GM21723 (cell line): ENCODE data around the gene GINS1.
"Not testable (repeated sequence)": the region's sequence is repeated elsewhere in the genome, so short reads cannot be mapped to it uniquely, and the experiment has no call there.

Experiments
- ATAC-seq: cut with Tn5 transposase; IDR thresholded peaks from one replicate; pipeline ENCODE4 v1.9.1; 2021; ENCODE audit warnings: mild to moderate bottlenecking, moderate library complexity; ENCODE audit not compliant: unreplicated experiment

Gene GINS1

DNA sequence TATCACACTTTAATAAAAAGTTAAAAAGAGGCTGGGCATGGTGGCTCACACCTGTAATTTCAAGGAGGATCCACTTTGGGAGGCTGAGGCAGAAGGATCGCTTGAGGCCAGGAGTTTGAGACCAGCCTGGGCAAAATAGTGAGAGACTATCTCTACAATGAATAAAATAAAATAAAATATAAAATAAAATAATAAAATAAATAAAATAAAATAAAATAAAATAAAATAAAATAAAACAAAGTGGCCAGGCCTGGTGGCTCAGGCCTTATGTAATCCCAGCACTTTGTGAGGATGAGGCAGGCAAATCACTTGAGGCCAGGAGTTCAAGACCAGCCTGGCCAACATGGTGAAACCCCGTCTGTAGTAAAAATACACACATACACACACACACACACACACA lies 65.8 kb downstream of the GINS1 start:
- ATAC-seq, result not testable (repeated sequence)

- no peak for ATAC-seq
These were observed 68.9 kb downstream of the GINS1 start for GRCh38 chr20:25476106-25477013.

DNA sequence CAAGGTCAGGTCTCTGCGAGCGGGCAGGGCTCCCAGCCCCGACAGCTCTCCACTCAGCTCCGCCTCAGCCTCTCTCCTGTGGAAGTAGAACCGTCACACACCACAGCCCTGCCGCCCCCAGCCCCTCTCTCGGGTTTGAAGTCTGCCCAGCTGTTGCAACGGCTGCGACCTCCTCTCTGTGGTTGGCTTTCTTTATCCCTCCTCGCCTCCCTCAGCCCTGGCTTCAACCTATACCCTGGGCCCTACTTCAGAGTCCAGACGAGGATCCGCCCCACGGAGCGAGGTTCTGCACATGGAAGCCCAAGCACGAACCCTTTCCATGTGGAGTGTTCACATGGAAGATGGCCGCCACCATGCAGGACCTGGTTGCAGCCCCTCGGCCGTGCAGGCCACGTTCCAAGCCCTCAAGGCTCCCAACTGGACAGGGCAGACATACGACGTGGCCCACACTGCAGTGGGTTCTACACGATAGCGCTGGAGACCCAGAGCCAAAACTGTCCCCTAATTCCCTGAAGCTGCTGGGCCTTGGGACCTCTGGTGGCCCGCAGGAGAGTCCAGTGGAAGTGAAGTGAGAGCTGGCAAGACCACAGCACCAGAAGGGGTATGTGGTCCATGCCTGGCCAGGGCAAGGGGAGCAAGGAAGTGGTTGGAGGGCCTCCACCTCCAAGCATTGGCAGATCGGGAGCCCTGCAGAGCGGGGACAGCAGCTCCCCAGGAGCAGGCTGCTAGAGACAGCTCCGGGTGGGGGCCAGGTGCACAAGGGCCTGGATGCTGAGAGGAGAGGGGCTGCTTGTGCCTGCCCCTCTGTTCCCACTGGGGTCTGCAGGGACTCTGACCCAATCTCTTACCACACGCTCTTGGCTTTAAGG lies 69.8 kb downstream of the GINS1 start:
- ATAC-seq, result no peak

DNA sequence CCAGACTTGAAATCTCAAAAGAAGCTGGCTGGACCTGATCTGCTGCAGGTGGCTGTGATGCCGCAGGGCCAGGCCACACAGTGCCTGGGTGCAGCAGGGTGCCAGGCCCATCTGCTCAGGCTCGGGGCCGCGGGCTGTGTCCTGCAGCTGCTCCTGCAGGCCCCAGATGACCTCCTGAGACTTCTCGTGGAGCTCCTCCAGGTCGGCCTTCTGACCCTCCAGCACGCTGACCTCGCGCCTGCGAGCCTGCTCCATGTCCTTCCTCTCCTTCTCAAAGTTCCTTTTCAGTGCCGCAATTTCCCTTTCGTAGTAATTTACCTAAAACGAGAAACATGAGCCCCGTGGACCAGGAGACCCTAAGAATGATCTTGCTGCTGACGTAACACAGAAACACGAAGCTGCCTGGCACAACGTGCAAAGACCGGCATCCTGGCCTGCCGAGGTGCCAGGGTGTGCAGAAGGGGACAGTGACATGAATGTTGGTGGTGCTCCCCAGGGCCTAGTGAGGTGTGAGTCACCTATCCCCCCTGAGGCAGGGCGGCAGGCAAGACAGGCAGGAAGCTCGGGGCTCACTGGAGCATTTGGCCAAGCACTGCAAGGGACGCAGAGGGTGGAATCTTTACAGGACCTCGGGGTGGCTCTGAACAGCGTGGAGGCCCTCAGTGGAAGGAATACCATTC lies 71.6 kb downstream of the GINS1 start:
- ATAC-seq, result no peak

GRCh38 chr20:25479638-25480037 lies 72.2 kb downstream of the GINS1 start:
- ATAC-seq, result no peak

DNA sequence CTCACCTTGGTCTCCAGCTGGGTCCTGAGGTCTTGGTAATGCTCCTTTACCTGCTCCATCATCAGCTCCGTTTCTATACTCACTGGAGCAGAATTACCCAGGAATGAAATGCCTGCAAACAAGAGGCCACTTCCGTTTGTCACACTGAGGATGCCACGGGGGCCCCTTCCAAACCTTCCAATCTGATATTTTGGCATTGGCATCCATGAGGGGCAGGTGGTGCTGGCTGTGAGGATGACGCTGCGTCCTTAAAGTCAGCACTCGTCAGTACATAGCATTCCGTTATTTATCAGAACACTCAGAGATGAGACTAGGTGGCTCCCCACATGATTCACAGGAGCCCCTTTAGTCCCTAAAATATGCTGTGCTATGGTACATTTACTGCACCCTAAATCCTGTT lies 72.7 kb downstream of the GINS1 start:
- no peak for ATAC-seq

DNA sequence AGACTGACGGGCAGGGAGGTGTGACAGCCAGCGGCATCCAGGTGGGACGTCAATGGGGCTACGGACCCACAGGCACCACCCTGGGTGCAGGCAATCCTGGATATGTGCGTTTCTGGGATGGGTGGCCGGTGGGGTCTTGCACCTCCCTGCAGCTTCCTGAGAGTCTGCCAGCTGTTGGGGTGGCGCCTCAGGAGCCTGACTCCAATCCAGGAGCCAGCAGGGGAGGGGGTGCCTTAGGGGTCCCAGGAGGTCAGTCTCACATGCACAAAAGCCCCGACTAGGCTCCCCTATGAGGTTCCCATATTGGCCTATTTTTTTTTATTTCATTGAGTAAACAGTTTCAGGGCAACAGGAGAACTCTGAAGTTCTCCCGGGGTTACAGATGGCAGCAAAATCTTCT lies 73.3 kb downstream of the GINS1 start:
- ATAC-seq, result no peak

DNA sequence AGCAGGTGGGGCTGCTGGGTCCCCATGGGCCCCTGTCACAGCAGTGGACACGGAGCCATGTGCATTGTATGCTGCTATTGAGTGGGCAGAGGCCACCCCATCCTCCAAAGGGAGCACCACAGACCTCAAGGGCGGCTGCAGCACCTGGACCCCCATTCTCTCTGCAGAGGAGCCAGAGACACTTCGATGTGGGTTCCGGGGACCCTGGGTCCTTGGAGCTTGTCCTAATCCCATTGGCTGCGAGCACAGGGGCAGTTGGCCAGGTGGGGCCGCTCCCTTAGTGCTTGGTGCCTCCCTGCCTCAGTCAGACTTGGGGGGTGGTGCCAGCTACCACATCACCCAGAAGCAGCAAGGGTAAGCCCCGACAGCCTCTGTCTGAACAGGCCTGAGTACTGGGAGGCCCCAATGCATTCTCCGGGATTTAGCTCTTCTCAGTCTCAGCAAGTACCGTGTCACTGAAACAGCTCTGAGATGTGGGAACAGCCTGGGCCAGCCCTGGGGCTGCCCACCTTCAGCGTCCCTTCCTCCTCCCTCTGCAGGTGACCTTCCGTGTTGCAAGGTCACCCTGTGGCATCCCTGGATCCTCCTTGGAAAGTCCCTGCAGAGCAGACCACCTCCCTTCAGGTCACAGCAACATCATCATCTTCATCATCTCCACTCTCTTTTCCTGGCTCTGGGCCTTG lies 73.9 kb downstream of the GINS1 start:
- ATAC-seq, result no peak

DNA sequence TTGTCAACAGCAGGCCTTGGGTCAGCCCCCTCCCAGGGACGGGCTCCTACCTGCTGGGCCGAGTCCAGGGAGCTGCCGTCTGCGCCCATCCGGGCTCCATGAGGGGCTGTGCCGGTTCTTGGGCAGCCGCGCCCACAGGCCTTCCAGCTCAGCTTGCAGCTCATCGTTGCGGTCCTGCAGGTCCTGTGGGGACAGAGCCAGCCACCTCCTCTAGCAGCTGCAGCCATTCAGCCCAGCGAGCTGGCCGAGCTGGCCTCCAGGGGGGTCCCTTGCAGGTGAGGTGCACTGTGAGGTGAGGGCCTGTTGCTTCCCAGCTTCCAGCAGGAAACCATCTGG lies 74.4 kb downstream of the GINS1 start:
- ATAC-seq, result no peak

- no peak for ATAC-seq
These were observed 76.1 kb downstream of the GINS1 start for GRCh38 chr20:25483431-25484132.

DNA sequence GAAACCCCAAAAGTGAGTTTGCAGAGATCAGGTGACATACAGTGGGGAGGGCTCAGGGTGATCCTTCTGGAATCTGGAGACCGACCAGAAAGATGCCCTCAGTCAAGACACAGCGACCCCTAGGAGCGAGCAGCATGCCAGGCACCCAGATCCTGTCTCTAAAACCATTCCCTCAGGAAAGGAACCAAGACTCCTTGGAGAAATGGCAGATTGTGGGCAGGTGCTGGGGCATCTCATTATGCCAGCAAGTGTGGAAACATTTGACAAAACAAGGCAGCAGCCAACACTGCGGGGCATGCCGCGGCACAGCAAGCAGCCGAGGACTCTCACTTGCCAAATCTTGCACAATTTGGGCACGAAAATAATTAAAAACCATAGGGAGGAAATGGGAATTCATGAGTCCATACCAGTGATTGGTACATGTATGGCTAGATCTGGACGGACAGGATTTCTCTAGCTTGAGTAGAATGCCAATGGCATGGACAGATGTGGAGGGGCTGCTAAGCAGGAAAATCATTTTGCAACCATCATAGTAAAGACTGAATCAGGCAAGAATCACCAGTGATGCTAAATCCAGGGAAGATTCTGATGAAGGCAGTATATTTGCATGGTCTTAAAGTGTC lies 76.9 kb downstream of the GINS1 start:
- no peak for ATAC-seq

- ATAC-seq, result no peak
These were observed 77.5 kb downstream of the GINS1 start for GRCh38 chr20:25484911-25485511.

DNA sequence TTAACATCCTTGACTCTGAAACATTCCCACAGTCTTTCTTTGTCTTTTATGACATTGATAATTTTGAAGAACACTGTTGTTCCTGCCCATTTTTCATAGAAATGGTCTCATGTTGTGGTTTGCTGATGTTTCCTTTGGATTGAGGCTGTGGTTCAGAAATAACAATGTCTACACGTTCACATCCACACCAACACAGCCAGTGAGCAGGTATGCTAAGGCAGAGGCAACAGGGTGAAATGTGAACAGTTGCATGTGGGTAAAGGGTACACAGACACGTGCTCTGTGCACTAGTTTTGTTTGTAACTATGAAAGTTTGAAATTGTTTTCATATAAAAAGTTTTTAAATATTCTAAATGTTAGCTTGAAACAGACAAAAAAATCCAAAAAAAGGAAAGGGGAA lies 78.4 kb downstream of the GINS1 start:
- ATAC-seq, result no peak

- no peak for ATAC-seq
These were observed 78.9 kb downstream of the GINS1 start for GRCh38 chr20:25486377-25486776.

GRCh38 chr20:25487306-25487705 lies 79.8 kb downstream of the GINS1 start:
- no peak for ATAC-seq

DNA sequence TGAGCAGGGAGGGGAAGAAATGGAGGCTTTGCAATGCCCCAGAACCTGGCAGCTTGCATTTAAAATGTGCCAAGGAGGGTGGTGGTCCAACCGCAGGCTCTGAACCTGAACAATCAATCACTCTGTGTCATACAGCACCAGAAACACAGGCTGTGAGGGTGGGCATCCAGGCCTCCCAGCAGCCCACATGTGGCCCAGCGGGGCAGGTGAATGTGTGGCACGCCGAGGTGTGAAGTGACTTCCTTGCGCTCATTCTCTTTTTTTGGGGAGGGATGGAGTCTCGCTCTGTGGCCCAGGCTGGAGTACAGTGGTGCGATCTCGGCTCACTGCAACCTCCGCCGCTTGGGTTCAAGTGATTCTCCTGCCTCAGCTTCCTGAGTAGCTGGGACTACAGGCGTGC lies 80.5 kb downstream of the GINS1 start:
- no peak for ATAC-seq

DNA sequence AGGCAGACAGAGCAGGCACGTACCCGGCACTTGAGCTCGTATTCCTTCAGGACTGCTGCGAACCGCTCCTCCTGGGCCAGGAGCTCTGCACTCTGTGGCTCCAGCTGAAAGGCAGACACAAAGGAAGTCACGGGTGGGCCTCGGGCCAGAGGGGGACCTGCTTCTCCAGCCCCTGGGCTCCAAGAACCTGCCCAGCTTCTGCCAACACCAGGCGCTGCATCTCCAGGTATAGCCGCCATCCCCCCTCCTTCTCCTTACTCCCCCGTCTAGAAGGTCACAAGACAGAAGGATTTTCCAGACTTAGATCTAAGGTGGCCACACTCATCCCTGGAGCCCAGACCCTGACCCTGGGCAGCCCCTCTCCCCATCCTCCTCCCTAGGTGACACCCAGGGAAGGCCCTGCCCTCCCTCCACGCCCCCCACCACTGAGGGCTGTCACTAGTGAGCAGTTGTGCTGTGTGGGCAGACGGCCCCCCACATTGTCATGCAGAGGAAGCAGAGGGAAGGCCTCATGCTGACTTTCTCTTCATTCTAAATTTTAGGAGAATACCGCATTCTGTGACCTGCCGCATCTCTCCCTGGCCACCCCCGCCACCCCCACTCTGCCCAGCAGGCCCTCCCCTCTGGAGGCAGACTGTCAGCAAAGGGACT lies 81.9 kb downstream of the GINS1 start:
- no peak for ATAC-seq

DNA sequence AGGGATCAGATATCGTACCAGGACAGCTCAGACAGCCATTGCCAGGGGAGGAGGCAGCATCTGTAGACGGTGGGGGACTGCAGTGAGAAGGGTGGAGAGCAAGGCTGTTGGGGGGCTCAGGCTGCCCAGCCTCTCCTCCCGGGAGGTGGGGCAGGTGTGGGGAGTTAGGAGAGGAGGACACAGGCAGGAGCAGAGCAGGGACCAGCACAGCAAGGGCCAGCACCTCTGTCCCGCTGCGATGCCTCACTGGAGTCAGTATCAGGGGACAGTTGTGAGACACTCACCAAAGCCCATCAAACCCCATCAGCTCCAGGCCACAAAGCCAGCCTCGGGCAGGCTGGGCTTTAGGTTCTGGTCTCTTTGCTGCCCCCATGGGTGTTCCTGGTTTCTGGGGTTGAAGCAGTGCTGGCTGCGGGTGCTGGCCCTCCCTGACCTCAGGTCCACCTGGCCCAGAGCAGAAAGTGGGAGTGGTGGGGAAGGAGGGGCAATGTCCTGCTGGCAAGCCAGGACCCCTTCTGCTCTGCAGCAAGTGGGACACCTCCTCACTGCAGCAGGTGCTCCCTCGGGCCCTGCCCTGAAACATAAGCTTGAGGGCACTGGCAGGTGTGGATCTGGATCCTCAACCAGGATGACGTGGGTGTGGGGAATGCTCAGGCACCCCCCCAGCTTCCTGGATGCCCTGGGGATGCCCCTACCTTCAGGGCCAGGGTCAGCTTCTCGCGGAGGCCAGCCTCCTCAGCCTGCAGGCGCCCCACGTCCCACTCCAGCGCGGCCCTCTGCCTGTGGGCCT lies 83.4 kb downstream of the GINS1 start:
- no peak for ATAC-seq
